ACHN (cell line): ENCODE data around the gene MUC4.
"Not testable (repeated sequence)": the region's sequence is repeated elsewhere in the genome, so short reads cannot be mapped to it uniquely, and the experiment has no call there.

Experiments
- DNase-seq: peaks from one replicate; pipeline ENCODE4 v3.0.0-alpha.2; 2015
- in situ Hi-C: cut with HindIII; loops from 2 replicates; pipeline ENCODE4 v1.10.0; 2017; ENCODE audit warnings: low sequenced_read_pairs, low pct_ligation_motif_present, low pct_unique_long_range_greater_than_20kb

The MUC4 gene

GRCh38 chr3:195754906-195755305, 56.8 kb downstream of the MUC4 start:
- in situ Hi-C loops = no loop called here
- DNase-seq = no peak

GRCh38 chr3:195754141-195754540, 57.6 kb downstream of the MUC4 start:
- no peak for DNase-seq
- in situ Hi-C loops = no loop called here

- no peak for DNase-seq
- in situ Hi-C loops = no loop called here
Observed at GRCh38 chr3:195753581-195753980, 58.1 kb downstream of the MUC4 start.

- in situ Hi-C loops = no loop called here
- no peak for DNase-seq
Observed at GRCh38 chr3:195752546-195753331, 59.0 kb downstream of the MUC4 start.

GRCh38 chr3:195752066-195752465, 59.7 kb downstream of the MUC4 start:
- in situ Hi-C loops = no loop called here
- DNase-seq = no peak

GRCh38 chr3:195751560-195751959, 60.2 kb downstream of the MUC4 start:
- no peak for DNase-seq

GRCh38 chr3:195750797-195751520, 60.8 kb downstream of the MUC4 start:
- in situ Hi-C loops = no loop called here
- DNase-seq = no peak

More at GRCh38 chr3:195751560-195751959, 60.2 kb downstream of the MUC4 start:
- in situ Hi-C loops = no loop called here

GRCh38 chr3:195749101-195749500, 62.6 kb downstream of the MUC4 start:
- DNase-seq = not testable (repeated sequence)

GRCh38 chr3:195748661-195749060, 63.1 kb downstream of the MUC4 start:
- no peak for DNase-seq
- in situ Hi-C loops = no loop called here

More at GRCh38 chr3:195749101-195749500, 62.6 kb downstream of the MUC4 start:
- in situ Hi-C loops = not testable (repeated sequence)

- in situ Hi-C loops = no loop called here
- no peak for DNase-seq
Observed at GRCh38 chr3:195746751-195747150, 65.0 kb downstream of the MUC4 start.

GRCh38 chr3:195746346-195746745, 65.4 kb downstream of the MUC4 start:
- no peak for DNase-seq
- in situ Hi-C loops = no loop called here

- in situ Hi-C loops = no loop called here
- DNase-seq = no peak
Observed at GRCh38 chr3:195744437-195744836, 67.3 kb downstream of the MUC4 start.

- in situ Hi-C loops = no loop called here
- no peak for DNase-seq
Observed at GRCh38 chr3:195739561-195740111, 72.1 kb downstream of the MUC4 start.

- in situ Hi-C loops = no loop called here
- DNase-seq = no peak
Observed at GRCh38 chr3:195738274-195739044, 73.3 kb downstream of the MUC4 start.

- in situ Hi-C loops, DNase-seq: not testable (repeated sequence)
Observed at GRCh38 chr3:195737782-195738181, 73.9 kb downstream of the MUC4 start.

GRCh38 chr3:195736866-195737490, 74.8 kb downstream of the MUC4 start:
- DNase-seq = no peak
- in situ Hi-C loops = no loop called here

GRCh38 chr3:195735036-195735695, 76.6 kb downstream of the MUC4 start:
- in situ Hi-C loops = no loop called here
- no peak for DNase-seq

GRCh38 chr3:195732940-195733339, 78.8 kb downstream of the MUC4 start:
- in situ Hi-C loops = no loop called here

More at GRCh38 chr3:195732940-195733339, 78.8 kb downstream of the MUC4 start:
- DNase-seq = no peak
